Adrenal gland (tissue), 5 donors: ENCODE data around the gene ZNF516.

Source experiments
- POLR2A ChIP-seq, 2 donors: fragments of 450-650 bp; IDR thresholded peaks; one replicate each; pipeline ENCODE4 v1.6.1; 2017; ENCODE audit warnings: antibody characterized with exemption in 2 of 2, mild to moderate bottlenecking in 2 of 2, moderate library complexity in 1 of 2
- TF ChIP-seq, protein P1 (sequence below), 6 experiments: fragments of 450-650 bp in 4 of 6; fragments of 200-600 bp in 2 of 6; sonication (generic) in 1 of 6; IDR thresholded peaks; 1 replicate in 5 of 6; 2 replicates in 1 of 6; pipeline versions ENCODE4 v1.5.1 to v1.8.0; 2016 to 2021; ENCODE audit warnings: antibody characterized with exemption in 6 of 6, mild to moderate bottlenecking in 2 of 6, moderate library complexity in 1 of 6
- donor health status: DM: no; HTN: no; CAD: no.

GRCh38 chr18:76460482-76460881, 34.6 kb downstream of the ZNF516 start:
- TF ChIP-seq, protein P1, sequence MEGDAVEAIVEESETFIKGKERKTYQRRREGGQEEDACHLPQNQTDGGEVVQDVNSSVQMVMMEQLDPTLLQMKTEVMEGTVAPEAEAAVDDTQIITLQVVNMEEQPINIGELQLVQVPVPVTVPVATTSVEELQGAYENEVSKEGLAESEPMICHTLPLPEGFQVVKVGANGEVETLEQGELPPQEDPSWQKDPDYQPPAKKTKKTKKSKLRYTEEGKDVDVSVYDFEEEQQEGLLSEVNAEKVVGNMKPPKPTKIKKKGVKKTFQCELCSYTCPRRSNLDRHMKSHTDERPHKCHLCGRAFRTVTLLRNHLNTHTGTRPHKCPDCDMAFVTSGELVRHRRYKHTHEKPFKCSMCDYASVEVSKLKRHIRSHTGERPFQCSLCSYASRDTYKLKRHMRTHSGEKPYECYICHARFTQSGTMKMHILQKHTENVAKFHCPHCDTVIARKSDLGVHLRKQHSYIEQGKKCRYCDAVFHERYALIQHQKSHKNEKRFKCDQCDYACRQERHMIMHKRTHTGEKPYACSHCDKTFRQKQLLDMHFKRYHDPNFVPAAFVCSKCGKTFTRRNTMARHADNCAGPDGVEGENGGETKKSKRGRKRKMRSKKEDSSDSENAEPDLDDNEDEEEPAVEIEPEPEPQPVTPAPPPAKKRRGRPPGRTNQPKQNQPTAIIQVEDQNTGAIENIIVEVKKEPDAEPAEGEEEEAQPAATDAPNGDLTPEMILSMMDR (IDR thresholded peaks at IDR 0.05) = no peak
- no peak for TF ChIP-seq POLR2A (IDR thresholded peaks at IDR 0.05)
